B cell (primary cell): ENCODE measurements around the gene ACBD5. TPM values are rescaled to one million over a fixed set of nuclear protein-coding genes. Genes with fewer than 3 reads are reported as not detected.

Experiments
- ATAC-seq: fragments of 200-7000 bp; cut with Tn5 transposase; one replicate; pipeline ENCODE4 v1.10.0; 2021; ENCODE audit warnings: low read depth, mild to moderate bottlenecking, moderate number of reproducible peaks, moderate library complexity
- CTCF ChIA-PET: fragments of 350-600 bp; sonication (Branson Sonifier 250); formaldehyde crosslinking; loops from one replicate; lab custom pipeline; 2021; ENCODE audit warnings: antibody characterized with exemption, inconsistent platforms; lab: Charles Lee
- POLR2A ChIA-PET: fragments of 350-600 bp; sonication (Branson Sonifier 250); formaldehyde crosslinking; loops from one replicate; lab custom pipeline; 2021; ENCODE audit warnings: antibody characterized with exemption; lab: Charles Lee
- DNase-seq: peaks from one replicate; pipeline ENCODE4 v3.0.0; 2013
- H2AFZ ChIP-seq: 2 replicates; pipeline ENCODE4 v1.6.1; 2012; ENCODE audit warnings: mild to moderate bottlenecking, low read depth, low read length; ENCODE audit not compliant: insufficient read depth, poor library complexity, severe bottlenecking
- H3K27ac ChIP-seq, 2 donors: 1 replicate in 1 of 2; 2 replicates in 1 of 2; pipeline ENCODE4 v1.5.1; 2012 to 2013; ENCODE audit warnings: low read length in 2 of 2, mild to moderate bottlenecking in 2 of 2, moderate library complexity in 1 of 2
- H3K27me3 ChIP-seq, 4 experiments: fragments of 200-600 bp in 1 of 4; sonication (generic) in 1 of 4; replicated peaks in 1 of 4; 1 replicate in 2 of 4; 2 replicates in 2 of 4; pipeline versions ENCODE4 v1.6.1 to v1.7.0; 2013 to 2016; ENCODE audit warnings: low read length in 3 of 4, mild to moderate bottlenecking in 2 of 4, mixed read lengths in 1 of 4, moderate library complexity in 1 of 4; ENCODE audit not compliant: insufficient read depth in 4 of 4, control insufficient read depth in 3 of 4; ENCODE audit errors: control extremely low read depth in 1 of 4
- H3K36me3 ChIP-seq, 2 experiments: replicated peaks in 1 of 2; 1 replicate in 1 of 2; 2 replicates in 1 of 2; pipeline versions ENCODE4 v1.6.1 to v1.7.1; 2013; ENCODE audit warnings: low read length in 1 of 2; ENCODE audit not compliant: insufficient read depth in 2 of 2, control insufficient read depth in 1 of 2; ENCODE audit errors: control extremely low read depth in 1 of 2, extremely low read depth in 1 of 2
- H3K4me1 ChIP-seq, 2 donors: fragments of 200-600 bp in 1 of 2; sonication (generic) in 1 of 2; 1 replicate in 1 of 2; 2 replicates in 1 of 2; pipeline versions ENCODE4 v1.5.1 to v1.6.1; 2013 to 2017; ENCODE audit warnings: low read length in 2 of 2; ENCODE audit not compliant: control insufficient read depth in 2 of 2, insufficient read depth in 2 of 2
- H3K4me2 ChIP-seq: replicated peaks from 2 replicates; pipeline ENCODE3; 2012; ENCODE audit warnings: mild to moderate bottlenecking, low read depth, low read length; ENCODE audit not compliant: poor library complexity, severe bottlenecking
- H3K4me3 ChIP-seq, 5 experiments: fragments of 200-600 bp in 1 of 5; sonication (generic) in 1 of 5; 1 replicate in 3 of 5; 2 replicates in 2 of 5; pipeline versions ENCODE4 v1.5.1 to v1.7.0; 2011 to 2016; ENCODE audit warnings: low read length in 4 of 5, mild to moderate bottlenecking in 4 of 5, low read depth in 2 of 5, control low read depth in 1 of 5, moderate library complexity in 1 of 5; ENCODE audit not compliant: insufficient read depth in 1 of 5; ENCODE audit errors: control extremely low read depth in 1 of 5, extremely low read depth in 1 of 5
- H3K79me2 ChIP-seq: fragments of 200-600 bp; sonication (generic); one replicate; pipeline ENCODE4 v1.6.0; 2016; ENCODE audit warnings: low read length; ENCODE audit not compliant: control insufficient read depth, insufficient read depth
- H3K9ac ChIP-seq: fragments of 200-600 bp; sonication (generic); 2 replicates; pipeline ENCODE4 v1.6.1; 2017; ENCODE audit warnings: mild to moderate bottlenecking, low read length, moderate library complexity
- H3K9me3 ChIP-seq, 3 donors: one replicate each; pipeline versions ENCODE4 v1.6.1 to v1.7.1; 2013; ENCODE audit warnings: low read length in 2 of 3; ENCODE audit not compliant: control insufficient read depth in 2 of 3, insufficient read depth in 1 of 3; ENCODE audit errors: control extremely low read depth in 1 of 3
- H4K20me1 ChIP-seq: 2 replicates; pipeline ENCODE4 v1.6.0; 2012; ENCODE audit warnings: mild to moderate bottlenecking, low read length; ENCODE audit not compliant: insufficient read depth, control insufficient read depth, poor library complexity, severe bottlenecking
- H3K27ac Mint-ChIP-seq: one replicate; pipeline ENCODE4 v1.8.0; 2021; ENCODE audit warnings: mixed read lengths
- H3K27me3 Mint-ChIP-seq: one replicate; pipeline ENCODE4 v1.8.0; 2021; ENCODE audit warnings: mixed read lengths
- H3K4me1 Mint-ChIP-seq: one replicate; pipeline ENCODE4 v1.8.0; 2021; ENCODE audit warnings: mixed read lengths
- H3K4me3 Mint-ChIP-seq: one replicate; pipeline ENCODE4 v1.8.0; 2021; ENCODE audit warnings: mixed read lengths
- H3K9me3 Mint-ChIP-seq: one replicate; pipeline ENCODE4 v1.8.0; 2022; ENCODE audit warnings: mixed read lengths; ENCODE audit not compliant: insufficient read depth
- EZH2 ChIP-seq: IDR thresholded peaks from 2 replicates; pipeline ENCODE4 v1.6.1; 2012; ENCODE audit warnings: borderline replicate concordance, low read depth, mild to moderate bottlenecking, moderate library complexity, low read length; ENCODE audit not compliant: insufficient read depth, poor library complexity, severe bottlenecking
- WGBS: methylation state at CpG from one replicate; pipeline ENCODE4 v1.1.5; 2013; ENCODE audit warnings: missing lambda C conversion rate; ENCODE audit not compliant: insufficient coverage; 5-methylcytosine and 5-hydroxymethylcytosine counted together
- intact Hi-C: fragments of 100-400 bp; cut with micrococcal nuclease; formaldehyde crosslinking; loops from one replicate; pipeline ENCODE4 v1.10.0; 2022
- polyA plus RNA-seq: library from polyadenylated mRNA; depleted of rRNA; stranded (reverse); fragments of >200 nt; gene quantifications from 2 replicates; pipeline ENCODE4 v1.2.3, GENCODE V29; 2012
- total RNA-seq, 2 donors: library from RNA; stranded (reverse); fragments of 120-200 nt in 1 of 2; gene quantifications; 1 replicate in 1 of 2; 2 replicates in 1 of 2; pipeline versions ENCODE4 v1.2.3 to v1.2.4, GENCODE V29; 2013 to 2022
- TF ChIP-seq, protein P1 (sequence below): fragments of 200-600 bp; IDR thresholded peaks from one replicate; pipeline ENCODE4 v1.8.0; 2022; ENCODE audit warnings: antibody characterized with exemption, mild to moderate bottlenecking

Gene ACBD5
- total and polyA plus RNA-seq, 2 donors (not counting 1 experiment from before 2014, with no cell fraction given), result 8.2 to 24.0 TPM

DNA sequence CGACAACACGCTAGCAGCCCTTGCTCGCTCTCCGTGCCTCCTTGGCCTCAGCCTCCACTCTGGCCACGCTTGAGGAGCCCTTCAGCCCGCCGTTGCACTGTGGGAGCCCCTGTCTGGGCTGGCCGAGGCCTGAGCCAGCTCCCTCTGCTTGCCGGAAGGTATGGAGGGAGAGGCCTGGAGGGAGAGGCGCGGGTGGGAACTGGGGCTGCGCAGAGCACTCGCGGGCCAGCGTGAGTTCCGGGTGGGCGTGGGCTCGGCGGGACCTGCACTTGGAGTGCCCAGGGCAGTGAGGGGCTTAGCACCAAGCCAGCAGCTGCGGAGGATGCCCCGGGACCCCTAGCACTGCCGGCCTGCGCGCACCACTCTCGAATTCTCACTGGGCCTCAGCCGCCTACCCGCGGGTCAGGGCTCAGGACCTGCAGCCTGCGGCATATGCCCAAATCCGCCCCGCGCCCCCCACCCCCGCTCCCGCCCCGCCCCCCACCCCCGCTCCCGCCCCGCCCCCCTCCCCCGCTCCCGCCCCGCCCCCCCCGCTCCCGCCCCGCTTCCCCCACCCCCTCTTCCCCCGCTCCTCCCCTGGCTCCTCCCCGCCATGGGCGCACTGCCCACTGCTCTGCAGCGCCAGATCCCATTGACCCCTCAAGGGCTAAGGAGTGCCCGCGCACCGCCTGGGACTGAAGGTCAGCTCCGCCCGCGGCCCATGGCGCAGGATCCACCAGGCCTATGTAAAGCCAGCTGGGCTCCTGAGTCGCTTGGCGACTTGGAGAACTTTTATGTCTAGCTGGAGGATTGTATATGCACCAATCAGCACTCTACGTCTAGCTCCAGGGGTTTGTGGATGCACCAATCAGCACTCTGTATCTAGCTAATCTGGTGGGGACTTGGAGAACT is 15.9 kb upstream of the ACBD5 start:
- no peak overlapping the region for H3K4me3 Mint-ChIP-seq
- H3K27ac Mint-ChIP-seq, result no peak overlapping the region
- H3K4me1 Mint-ChIP-seq, result peaks cover 26% of the 10 kb centered on the region
- WGBS, result 98% methylated on average over 34 of the region's 58 CpGs
- H3K4me2 ChIP-seq, result no peak overlapping the region
- no peak overlapping the region for H3K4me3 ChIP-seq
- H2AFZ ChIP-seq, result no peak overlapping the region
- H3K9me3 ChIP-seq, result peaks cover 0 to 14% (median 0%) of the 10 kb centered on the region in 3 donors
- DNase-seq (no peak), ATAC-seq (no peak)
- no peaks in the 10 kb centered on the region for H3K9me3 Mint-ChIP-seq
- H3K4me1 ChIP-seq, result peaks cover 24 to 29% of the 10 kb centered on the region in 2 donors
- CTCF ChIA-PET, result interaction anchor here (1.6 kb wide), 1 partner anchor 17 kb away, joined by 4 read pairs; no protein-coding TSS in a partner anchor
- H3K27ac ChIP-seq, result no peak overlapping the region
- H3K27me3 Mint-ChIP-seq, result peaks cover 42% of the 10 kb centered on the region
- no peaks in the 10 kb centered on the region for H3K79me2 ChIP-seq
- H3K27me3 ChIP-seq, result peaks cover 0 to 31% (median 27%) of the 10 kb centered on the region in 4 experiments
- no peaks in the 10 kb centered on the region for H4K20me1 ChIP-seq
- H3K9ac ChIP-seq, result no peak overlapping the region
- TF ChIP-seq EZH2, result no peak
- TF ChIP-seq, protein P1, sequence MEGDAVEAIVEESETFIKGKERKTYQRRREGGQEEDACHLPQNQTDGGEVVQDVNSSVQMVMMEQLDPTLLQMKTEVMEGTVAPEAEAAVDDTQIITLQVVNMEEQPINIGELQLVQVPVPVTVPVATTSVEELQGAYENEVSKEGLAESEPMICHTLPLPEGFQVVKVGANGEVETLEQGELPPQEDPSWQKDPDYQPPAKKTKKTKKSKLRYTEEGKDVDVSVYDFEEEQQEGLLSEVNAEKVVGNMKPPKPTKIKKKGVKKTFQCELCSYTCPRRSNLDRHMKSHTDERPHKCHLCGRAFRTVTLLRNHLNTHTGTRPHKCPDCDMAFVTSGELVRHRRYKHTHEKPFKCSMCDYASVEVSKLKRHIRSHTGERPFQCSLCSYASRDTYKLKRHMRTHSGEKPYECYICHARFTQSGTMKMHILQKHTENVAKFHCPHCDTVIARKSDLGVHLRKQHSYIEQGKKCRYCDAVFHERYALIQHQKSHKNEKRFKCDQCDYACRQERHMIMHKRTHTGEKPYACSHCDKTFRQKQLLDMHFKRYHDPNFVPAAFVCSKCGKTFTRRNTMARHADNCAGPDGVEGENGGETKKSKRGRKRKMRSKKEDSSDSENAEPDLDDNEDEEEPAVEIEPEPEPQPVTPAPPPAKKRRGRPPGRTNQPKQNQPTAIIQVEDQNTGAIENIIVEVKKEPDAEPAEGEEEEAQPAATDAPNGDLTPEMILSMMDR, result no peak
- POLR2A ChIA-PET, result interaction anchor here (0.7 kb wide), 1 partner anchor 102 kb away, joined by 4 read pairs; the partner anchor contains the start of gene YME1L1
- no peaks in the 10 kb centered on the region for H3K36me3 ChIP-seq
- intact Hi-C loops, result no loop called here

GRCh38 chr10:27253576-27253975 is 13.0 kb upstream of the ACBD5 start:
- no peak for TF ChIP-seq EZH2
- TF ChIP-seq, protein P1, result no peak
- H3K27ac Mint-ChIP-seq, result peak overlapping the region; percentile 26
- H3K27me3 Mint-ChIP-seq, result peaks cover 17% of the 10 kb centered on the region

More at GRCh38 chr10:27253576-27253975, 13.0 kb upstream of the ACBD5 start:
- 98% methylated on average over 5 of the region's 5 CpGs for WGBS
- peaks cover 18% of the 10 kb centered on the region for H3K4me1 Mint-ChIP-seq
- no peak for ATAC-seq
- peaks cover 12 to 20% of the 10 kb centered on the region in 2 donors for H3K4me1 ChIP-seq
- no peaks in the 10 kb centered on the region for H3K36me3 ChIP-seq
- ChIA-PET CTCF (interaction anchor here (2.1 kb wide), 1 partner anchor 14 kb away, joined by 10 read pairs; the partner anchor contains the start of gene ACBD5), POLR2A (interaction anchor here (1.9 kb wide), 1 partner anchor 11 kb away, joined by 27 read pairs; no protein-coding TSS in a partner anchor)
- H3K9me3 ChIP-seq, result peaks cover 0 to 14% (median 0%) of the 10 kb centered on the region in 3 donors
- H3K4me2 ChIP-seq, result no peak overlapping the region
- intact Hi-C loops, result no loop called here
- no peaks in the 10 kb centered on the region for H3K79me2 ChIP-seq
- H3K4me3 Mint-ChIP-seq, result peak overlapping the region; percentile 59
- H3K4me3 ChIP-seq, result no peak overlapping the region
- H3K9ac ChIP-seq, result no peak overlapping the region
- no peak for DNase-seq
- H4K20me1 ChIP-seq, result no peaks in the 10 kb centered on the region
- H3K9me3 Mint-ChIP-seq, result no peaks in the 10 kb centered on the region
- H3K27me3 ChIP-seq, result peaks cover 0 to 18% (median 12%) of the 10 kb centered on the region in 4 experiments
- peak overlapping the region; percentile 97 for H2AFZ ChIP-seq
- H3K27ac ChIP-seq, result no peak overlapping the region
